GM23338 (cell line): ENCODE measurements around the gene PELI1. TPM values are rescaled to one million over a fixed set of nuclear protein-coding genes. Genes with fewer than 3 reads are reported as not detected.

ENCODE experiments used
- CREB1 ChIP-seq: fragments of 250-450 bp; sonication (Bioruptor Pico); IDR thresholded peaks from 2 replicates; pipeline ENCODE4 v1.5.0; 2020; ENCODE audit warnings: low read depth, mild to moderate bottlenecking, moderate library complexity
- CTCF ChIP-seq, 2 experiments: fragments of 200-600 bp in 1 of 2; sonication (generic) in 1 of 2; conservative IDR thresholded peaks; 2 replicates each; pipeline versions ENCODE4 v1.5.1 to v1.6.1; 2016 to 2017; ENCODE audit warnings: antibody characterized with exemption in 2 of 2, low read depth in 2 of 2, mild to moderate bottlenecking in 2 of 2, moderate library complexity in 1 of 2
- EZH2 ChIP-seq: fragments of 200-600 bp; sonication (generic); IDR thresholded peaks from one replicate; pipeline ENCODE4 v1.8.0; 2017; ENCODE audit warnings: antibody characterized with exemption, mild to moderate bottlenecking, low read depth; ENCODE audit not compliant: unreplicated experiment
- JUNB ChIP-seq: IDR thresholded peaks from one replicate; pipeline ENCODE4 v1.6.1; 2016; ENCODE audit warnings: antibody characterized with exemption; ENCODE audit not compliant: unreplicated experiment
- NANOG ChIP-seq: IDR thresholded peaks from 2 replicates; pipeline ENCODE4 v1.6.1; 2016; ENCODE audit warnings: antibody characterized with exemption, borderline replicate concordance
- REST ChIP-seq: IDR thresholded peaks from one replicate; pipeline ENCODE4 v1.6.1; 2018; ENCODE audit warnings: antibody characterized with exemption; ENCODE audit not compliant: unreplicated experiment
- STAT1 ChIP-seq: IDR thresholded peaks from one replicate; pipeline ENCODE4 v1.6.1; 2016; ENCODE audit warnings: antibody characterized with exemption; ENCODE audit not compliant: unreplicated experiment
- ZNF462 ChIP-seq: fragments of 250-450 bp; sonication (Bioruptor Pico); IDR thresholded peaks from 2 replicates; pipeline ENCODE4 v1.5.0; 2020; ENCODE audit warnings: mild to moderate bottlenecking, moderate library complexity
- polyA plus RNA-seq: library from polyadenylated mRNA; unstranded; fragments of >200 nt; fragmentation: Nextera tagmentation; extraction: Ambion mirVana; gene quantifications from 2 replicates; pipeline ENCODE4 v1.2.1, GENCODE V29; 2016
- total RNA-seq: library from RNA; depleted of rRNA; stranded (reverse); fragments of >200 nt; shearing (Covaris generic); gene quantifications from 2 replicates; pipeline ENCODE4 v1.2.3, GENCODE V29; 2014

The PELI1 gene
- total and polyA plus RNA-seq, 2 experiments from 2014 or later, result 32.4 to 61.8 TPM

- TF ChIP-seq ZNF462 (CRISPR knock-in tag) (no peak), CTCF (conservative IDR thresholded peaks at IDR 0.05; ENCODE audit: low read depth in 2 of 2) (no peak), CREB1 (CRISPR knock-in tag) (no peak), STAT1 (no peak), REST (no peak), EZH2 (no peak), NANOG (no peak), JUNB (no peak)
Measured at GRCh38 chr2:64168756-64169155, 24.5 kb upstream of the PELI1 start (continued).
